Stomach (tissue), 9 donors: ENCODE data around the gene CHD6. TPM values are rescaled to one million over a fixed set of nuclear protein-coding genes. Genes with fewer than 3 reads are reported as not detected.

ENCODE experiments used
- DNase-seq, 2 donors: peaks; one replicate each; pipeline versions ENCODE4 v3.0.0 to v3.0.0-alpha.2; 2013 to 2019
- H3K27ac ChIP-seq, 5 donors: fragments of 200-600 bp in 4 of 5; sonication (generic) in 4 of 5; one replicate each; pipeline ENCODE4 v1.5.1; 2013 to 2019; ENCODE audit warnings: mild to moderate bottlenecking in 1 of 5, moderate library complexity in 1 of 5
- H3K27me3 ChIP-seq, 3 donors: fragments of 200-600 bp; sonication (generic); one replicate each; pipeline ENCODE4 v1.5.1; 2017 to 2019; ENCODE audit warnings: mixed run types in 1 of 3
- H3K36me3 ChIP-seq, 4 donors: fragments of 200-600 bp; sonication (generic); 1 replicate in 3 of 4; 2 replicates in 1 of 4; pipeline ENCODE4 v1.5.1; 2016 to 2019
- H3K4me1 ChIP-seq, 4 donors: fragments of 200-600 bp; sonication (generic); one replicate each; pipeline ENCODE4 v1.5.1; 2016 to 2019
- H3K4me3 ChIP-seq, 4 donors: fragments of 200-600 bp; sonication (generic) in 3 of 4; one replicate each; pipeline ENCODE4 v1.5.1; 2016 to 2019; ENCODE audit warnings: mild to moderate bottlenecking in 1 of 4
- H3K9me3 ChIP-seq, 4 donors: fragments of 200-600 bp; sonication (generic); one replicate each; pipeline ENCODE4 v1.5.1; 2016 to 2019
- EP300 ChIP-seq: sonication (generic); formaldehyde crosslinking; IDR thresholded peaks from one replicate; pipeline ENCODE4 v1.6.1; 2017; ENCODE audit warnings: antibody characterized with exemption
- POLR2A ChIP-seq, 4 donors: fragments of 450-650 bp; IDR thresholded peaks; one replicate each; pipeline ENCODE4 v1.6.1; 2016; ENCODE audit warnings: antibody characterized with exemption in 4 of 4, control low read depth in 2 of 4, mild to moderate bottlenecking in 1 of 4, moderate library complexity in 1 of 4
- POLR2AphosphoS5 ChIP-seq, 3 donors: sonication (generic); formaldehyde crosslinking; IDR thresholded peaks; one replicate each; pipeline ENCODE4 v1.6.1; 2016; ENCODE audit warnings: antibody characterized with exemption in 3 of 3
- WGBS, 5 donors: extraction: QIAGEN DNeasy Blood & Tissue Kit in 3 of 5; methylation state at CpG; one replicate each; pipeline versions ENCODE4 v1.1.5 to v1.1.7; 2013 to 2018; 5-methylcytosine and 5-hydroxymethylcytosine counted together
- intact Hi-C: fragments of 100-400 bp; cut with DNase I; formaldehyde crosslinking; loops from one replicate; pipeline ENCODE4 v1.15.1; 2023; ENCODE audit warnings: low total_unique reads
- polyA plus RNA-seq, 3 donors: library from polyadenylated mRNA; stranded (reverse); fragments of 200-250 nt; gene quantifications; one replicate each; pipeline ENCODE4 v1.2.3, GENCODE V29; 2013
- total RNA-seq, 5 donors: library from RNA; depleted of rRNA; stranded (reverse); fragments of >200 nt; gene quantifications; one replicate each; pipeline versions ENCODE4 v1.1.0 to v1.2.3, GENCODE V29; 2014 to 2016
- TF ChIP-seq, protein P1 (sequence below), 7 experiments: fragments of 450-650 bp in 4 of 7; fragments of 200-600 bp in 3 of 7; sonication (generic) in 3 of 7; IDR thresholded peaks; one replicate each; pipeline ENCODE4 v1.5.1; 2016 to 2019; ENCODE audit warnings: antibody characterized with exemption in 7 of 7, control low read depth in 2 of 7, mild to moderate bottlenecking in 1 of 7
- donor health status: healthy with polysubstance abuse.
- donor health status: Bipolar disorder and iron deficiency.
- donor health status: healthy.

The CHD6 gene
- total and polyA plus RNA-seq, 8 donors: 4.4 to 84.6 (median 47.5) TPM

DNA sequence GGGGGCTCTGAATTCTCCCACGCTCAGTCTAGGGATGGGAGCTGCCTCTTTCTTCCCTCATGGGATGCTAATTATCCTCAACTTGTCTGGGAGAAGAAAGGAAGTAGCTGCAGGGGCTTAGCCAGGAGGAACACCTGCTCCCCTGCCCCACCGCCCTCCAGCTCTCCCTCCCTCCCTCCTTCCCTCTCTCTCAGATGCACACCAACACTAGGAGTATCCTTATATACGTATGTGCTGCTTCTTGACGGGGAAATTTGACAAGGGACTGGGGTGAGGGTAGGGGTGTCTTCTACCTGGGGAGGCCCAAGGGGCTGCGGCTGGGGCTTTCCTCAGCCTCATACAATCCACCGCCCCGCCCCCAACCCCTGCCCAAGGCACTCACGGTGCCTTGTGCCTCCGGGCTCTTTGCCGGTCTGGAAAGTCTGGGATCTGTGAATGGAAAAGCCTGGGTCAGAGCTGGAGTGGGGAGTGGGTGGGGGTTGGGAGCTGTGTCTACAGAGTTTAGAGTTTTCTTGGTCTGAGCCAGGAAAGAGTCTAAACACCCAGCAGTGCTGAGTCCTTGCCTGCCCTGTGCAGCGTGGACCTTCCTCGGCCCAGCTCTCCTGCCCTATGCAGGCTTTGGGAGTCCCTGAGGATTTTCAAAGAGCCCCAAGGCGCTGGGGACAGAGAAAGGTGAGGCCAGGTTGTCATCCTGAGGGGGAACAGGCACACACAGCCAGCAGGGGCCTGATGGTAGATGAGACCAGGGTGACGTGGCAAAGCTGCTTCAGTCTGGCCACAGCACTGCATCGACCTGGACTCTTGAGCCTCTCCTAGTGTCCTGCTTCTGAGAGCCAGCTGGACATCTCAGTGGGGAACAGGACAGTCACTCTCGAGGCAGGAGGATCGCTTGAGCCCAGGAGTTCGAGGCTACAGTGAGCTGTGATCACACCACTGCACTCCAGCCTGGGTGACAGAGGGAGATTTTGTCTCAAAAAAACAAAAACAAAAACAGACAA, 222.2 kb downstream of the CHD6 start:
- WGBS, 5 donors: 43 to 59% (median 46%) methylated on average over 17 to 18 of the region's 18 CpGs
- Histone ChIP-seq H3K36me3 (no peaks in the 10 kb centered on the region), H3K4me1 (peaks cover 13 to 54% (median 35%) of the 10 kb centered on the region in 4 donors), H3K27ac (peak overlapping the region in 4 of 5 donors; percentile 35 to 76 (median 48)), H3K4me3 (no peak overlapping the region), H3K27me3 (no peaks in the 10 kb centered on the region), H3K9me3 (no peaks in the 10 kb centered on the region)
- DNase-seq: peak in 1 of 2 donors; percentile 66
- no peak for TF ChIP-seq POLR2AphosphoS5 (IDR thresholded peaks at IDR 0.05)
- no peak for TF ChIP-seq POLR2A (IDR thresholded peaks at IDR 0.05)
- TF ChIP-seq, protein P1, sequence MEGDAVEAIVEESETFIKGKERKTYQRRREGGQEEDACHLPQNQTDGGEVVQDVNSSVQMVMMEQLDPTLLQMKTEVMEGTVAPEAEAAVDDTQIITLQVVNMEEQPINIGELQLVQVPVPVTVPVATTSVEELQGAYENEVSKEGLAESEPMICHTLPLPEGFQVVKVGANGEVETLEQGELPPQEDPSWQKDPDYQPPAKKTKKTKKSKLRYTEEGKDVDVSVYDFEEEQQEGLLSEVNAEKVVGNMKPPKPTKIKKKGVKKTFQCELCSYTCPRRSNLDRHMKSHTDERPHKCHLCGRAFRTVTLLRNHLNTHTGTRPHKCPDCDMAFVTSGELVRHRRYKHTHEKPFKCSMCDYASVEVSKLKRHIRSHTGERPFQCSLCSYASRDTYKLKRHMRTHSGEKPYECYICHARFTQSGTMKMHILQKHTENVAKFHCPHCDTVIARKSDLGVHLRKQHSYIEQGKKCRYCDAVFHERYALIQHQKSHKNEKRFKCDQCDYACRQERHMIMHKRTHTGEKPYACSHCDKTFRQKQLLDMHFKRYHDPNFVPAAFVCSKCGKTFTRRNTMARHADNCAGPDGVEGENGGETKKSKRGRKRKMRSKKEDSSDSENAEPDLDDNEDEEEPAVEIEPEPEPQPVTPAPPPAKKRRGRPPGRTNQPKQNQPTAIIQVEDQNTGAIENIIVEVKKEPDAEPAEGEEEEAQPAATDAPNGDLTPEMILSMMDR (IDR thresholded peaks at IDR 0.05): no peak
- no peak for TF ChIP-seq EP300
- intact Hi-C loops: no loop called here

DNA sequence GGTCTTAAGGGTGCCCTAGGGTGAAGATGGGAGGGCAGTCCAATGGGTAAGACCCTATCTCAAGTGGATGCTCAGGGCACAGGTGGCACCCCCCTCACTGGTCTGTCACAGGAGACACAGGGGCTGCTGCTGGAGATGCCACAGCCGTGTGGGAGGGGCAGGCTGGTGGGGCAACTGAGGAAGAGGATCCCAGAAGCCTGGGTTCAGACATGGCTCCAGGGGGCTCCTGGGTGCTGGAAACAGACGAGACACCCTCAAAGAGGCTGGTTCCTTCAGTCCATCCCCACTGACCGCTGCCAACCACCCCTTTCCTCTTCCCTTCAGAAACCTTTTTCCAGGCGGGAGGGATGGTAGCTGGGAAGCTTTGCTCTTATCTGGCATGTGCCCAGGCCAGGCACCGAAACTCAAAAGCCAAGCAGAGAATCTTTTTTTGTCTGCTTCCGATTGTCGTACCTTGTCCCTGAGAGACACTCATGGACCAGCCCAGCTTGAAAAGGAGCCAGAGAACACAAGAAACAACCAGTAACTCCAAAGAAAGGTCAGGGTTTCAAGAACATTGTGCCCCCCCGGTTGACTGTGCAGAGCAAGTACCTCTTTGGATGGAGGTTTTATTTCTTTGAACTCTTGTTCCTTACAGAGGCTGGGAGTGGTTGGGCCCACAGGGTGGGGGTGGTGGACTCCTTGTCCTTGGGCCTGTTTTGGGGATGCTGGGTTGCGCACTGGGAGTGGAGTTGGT, 223.1 kb downstream of the CHD6 start:
- no peak for DNase-seq
- no peaks in the 10 kb centered on the region for H3K9me3 ChIP-seq
- no peaks in the 10 kb centered on the region for H3K36me3 ChIP-seq
- H3K4me3 ChIP-seq: no peak overlapping the region
- H3K27ac ChIP-seq: peak overlapping the region in 3 of 5 donors; percentile 35 to 76 (median 55)
- H3K4me1 ChIP-seq: peaks cover 13 to 51% (median 34%) of the 10 kb centered on the region in 4 donors
- no peaks in the 10 kb centered on the region for H3K27me3 ChIP-seq
- 78 to 86% (median 82%) methylated on average over 8 to 9 of the region's 9 CpGs for WGBS, 5 donors
- TF ChIP-seq EP300: no peak
- no peak for TF ChIP-seq POLR2AphosphoS5 (IDR thresholded peaks at IDR 0.05)
- TF ChIP-seq POLR2A (IDR thresholded peaks at IDR 0.05): no peak
- TF ChIP-seq, protein P1 (IDR thresholded peaks at IDR 0.05): no peak
- intact Hi-C loops: no loop called here

DNA sequence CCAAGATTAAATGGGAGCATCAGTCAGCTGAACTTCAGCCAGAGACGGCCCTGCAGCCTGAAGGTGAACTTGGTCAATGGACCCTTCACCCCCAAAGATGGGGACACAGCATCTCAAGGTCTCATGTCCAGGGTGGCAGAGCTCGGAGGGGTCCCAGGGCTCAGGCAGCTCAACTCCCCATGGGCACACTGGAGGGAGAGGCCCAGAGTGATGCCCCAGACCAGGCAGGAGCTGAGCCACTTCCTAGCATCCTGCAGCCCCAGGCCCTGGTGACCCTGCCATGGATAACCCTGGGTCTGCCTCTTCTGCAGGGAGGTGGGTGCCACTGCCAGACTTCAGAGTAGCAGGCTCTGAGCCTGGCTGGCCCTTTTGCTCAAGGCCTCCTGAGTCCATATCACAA, 224.1 kb downstream of the CHD6 start:
- peak overlapping the region in 1 of 5 donors; percentile 11 for H3K27ac ChIP-seq
- TF ChIP-seq POLR2A (IDR thresholded peaks at IDR 0.05): no peak
- TF ChIP-seq POLR2AphosphoS5 (IDR thresholded peaks at IDR 0.05): no peak
- TF ChIP-seq, protein P1 (IDR thresholded peaks at IDR 0.05): no peak
- TF ChIP-seq EP300: no peak
- no peaks in the 10 kb centered on the region for H3K27me3 ChIP-seq
- WGBS, 5 donors: 84 to 90% (median 87%) methylated on average over 2 of the region's 2 CpGs; no CpG with 5 or more reads in 1 of the 5 donors
- DNase-seq: no peak
- peaks cover 13 to 51% (median 32%) of the 10 kb centered on the region in 4 donors for H3K4me1 ChIP-seq
- intact Hi-C loops: no loop called here
- no peaks in the 10 kb centered on the region for H3K9me3 ChIP-seq
- no peak overlapping the region for H3K4me3 ChIP-seq
- no peaks in the 10 kb centered on the region for H3K36me3 ChIP-seq

DNA sequence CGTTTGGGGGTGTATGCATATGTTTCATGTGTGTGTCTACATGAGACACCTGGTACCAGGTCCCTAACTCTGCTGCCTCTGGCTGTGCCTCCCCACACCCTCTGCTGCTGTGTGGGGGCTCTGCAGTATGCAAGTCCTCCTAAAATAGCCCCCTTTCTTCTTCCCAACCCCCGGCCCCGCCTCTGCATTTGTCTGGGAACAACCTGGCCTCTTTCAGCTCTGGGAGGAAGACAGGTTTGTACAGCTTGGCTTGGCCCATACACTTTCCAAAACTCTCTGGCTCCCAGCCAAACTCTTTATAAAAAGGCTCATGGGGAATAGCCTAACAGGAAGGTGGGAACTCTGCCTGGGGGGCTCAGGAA, 224.5 kb downstream of the CHD6 start:
- DNase-seq: no peak

More for the DNA sequence above, 224.5 kb downstream of the CHD6 start:
- H3K9me3 ChIP-seq: no peaks in the 10 kb centered on the region
- no peak overlapping the region for H3K4me3 ChIP-seq
- WGBS, 5 donors: 60 to 85% (median 68%) methylated on average over 3 of the region's 3 CpGs
- peaks cover 13 to 51% (median 28%) of the 10 kb centered on the region in 4 donors for H3K4me1 ChIP-seq
- intact Hi-C loops: no loop called here
- TF ChIP-seq POLR2AphosphoS5 (IDR thresholded peaks at IDR 0.05): no peak
- TF ChIP-seq, protein P1 (IDR thresholded peaks at IDR 0.05): no peak
- no peak for TF ChIP-seq EP300
- TF ChIP-seq POLR2A (IDR thresholded peaks at IDR 0.05): no peak
- H3K36me3 ChIP-seq: no peaks in the 10 kb centered on the region
- H3K27ac ChIP-seq: no peak overlapping the region
- no peaks in the 10 kb centered on the region for H3K27me3 ChIP-seq
